K562 (cell line): ENCODE measurements around the gene LYPD4. TPM values are rescaled to one million over a fixed set of nuclear protein-coding genes. Genes with fewer than 3 reads are reported as not detected.

Experiments used
- ARID1B ChIP-seq: fragments of 450-650 bp; IDR thresholded peaks from 2 replicates; pipeline ENCODE4 v1.6.1; 2016; ENCODE audit warnings: antibody characterized with exemption, mild to moderate bottlenecking, inconsistent platforms
- CEBPG ChIP-seq, 3 experiments: fragments of 200-800 bp in 1 of 3; sonication (Bioruptor generic) in 1 of 3; sonication (generic) in 1 of 3; formaldehyde crosslinking in 1 of 3; IDR thresholded peaks in 2 of 3; conservative IDR thresholded peaks in 1 of 3; 2 replicates each; pipeline versions ENCODE4 v1.6.1 to v1.8.0; 2016 to 2022; ENCODE audit warnings: missing compliant biosample characterization in 2 of 3, missing genetic modification characterization in 2 of 3, mild to moderate bottlenecking in 1 of 3, missing genetic modification reagents in 1 of 3
- ETV1 ChIP-seq: fragments of 450-650 bp; conservative IDR thresholded peaks from 2 replicates; pipeline ENCODE4 v1.6.1; 2016; ENCODE audit warnings: missing genetic modification characterization, control low read depth, low read depth, missing compliant biosample characterization
- GABPA ChIP-seq: fragments of 200-800 bp; sonication (Bioruptor generic); conservative IDR thresholded peaks from 2 replicates; pipeline ENCODE4 v1.6.1; 2016; ENCODE audit warnings: low read depth, missing genetic modification characterization, missing compliant biosample characterization
- GABPB2 ChIP-seq: fragments of 250-450 bp; sonication (Bioruptor Pico); conservative IDR thresholded peaks from 2 replicates; pipeline ENCODE4 v1.5.1; 2021; ENCODE audit warnings: mild to moderate bottlenecking
- GATAD2B ChIP-seq: fragments of 450-650 bp; IDR thresholded peaks from 2 replicates; pipeline ENCODE4 v1.6.1; 2017; ENCODE audit warnings: mild to moderate bottlenecking, borderline replicate concordance
- HDAC2 ChIP-seq: fragments of 450-650 bp; IDR thresholded peaks from 2 replicates; pipeline ENCODE4 v1.6.1; 2016; ENCODE audit warnings: mild to moderate bottlenecking
- MCM5 ChIP-seq: fragments of 450-650 bp; IDR thresholded peaks from 2 replicates; pipeline ENCODE4 v1.6.1; 2016; ENCODE audit warnings: low read depth
- MTA1 ChIP-seq: fragments of 450-650 bp; IDR thresholded peaks from 2 replicates; pipeline ENCODE4 v1.6.1; 2017; ENCODE audit warnings: borderline replicate concordance
- MTA3 ChIP-seq: fragments of 450-650 bp; formaldehyde crosslinking; IDR thresholded peaks from 2 replicates; pipeline ENCODE4 v1.6.1; 2017; ENCODE audit warnings: mild to moderate bottlenecking, borderline replicate concordance
- NR3C1 ChIP-seq: sonication (generic); formaldehyde crosslinking; IDR thresholded peaks from 2 replicates; pipeline ENCODE4 v1.8.1; 2022; ENCODE audit warnings: missing genetic modification reagents
- NR4A1 ChIP-seq, 2 experiments: fragments of 250-450 bp in 1 of 2; fragments of 450-650 bp in 1 of 2; sonication (Bioruptor Pico) in 1 of 2; IDR thresholded peaks; 2 replicates each; pipeline versions ENCODE4 v1.4.0 to v1.6.1; 2016 to 2020; ENCODE audit warnings: mild to moderate bottlenecking in 2 of 2, missing compliant biosample characterization in 1 of 2, missing genetic modification characterization in 1 of 2, moderate library complexity in 1 of 2
- PHF8 ChIP-seq: fragments of 200-600 bp; sonication (generic); IDR thresholded peaks from 2 replicates; pipeline ENCODE4 v1.6.1; 2012; ENCODE audit warnings: mixed run types, mild to moderate bottlenecking, inconsistent platforms, low read length, moderate library complexity, borderline replicate concordance
- ZFX ChIP-seq: sonication (generic); formaldehyde crosslinking; IDR thresholded peaks from 2 replicates; pipeline ENCODE4 v1.8.0; 2022; ENCODE audit warnings: mild to moderate bottlenecking, missing genetic modification reagents, moderate library complexity
- ZNF696 ChIP-seq: fragments of 250-450 bp; sonication (Bioruptor Pico); conservative IDR thresholded peaks from 2 replicates; pipeline ENCODE4 v1.4.0; 2020; ENCODE audit warnings: mild to moderate bottlenecking, moderate library complexity
- polyA plus RNA-seq, 8 experiments: library from polyadenylated mRNA; depleted of rRNA in 4 of 8; stranded (reverse) in 5 of 8; unstranded in 3 of 8; fragments of >200 nt; fragmentation: Nextera tagmentation in 2 of 8; fragmentation: Illumina TruSeq in 1 of 8; extraction: Ambion mirVana in 2 of 8; extraction: Trizol in 1 of 8; gene quantifications; 2 replicates each; pipeline versions ENCODE4 v1.2.1 to v1.2.3, GENCODE V29; 2011 to 2014; ENCODE audit warnings: inconsistent platforms in 1 of 8, missing spikeins in 1 of 8
- total RNA-seq, 7 experiments: library from RNA; depleted of rRNA in 6 of 7; stranded (reverse); fragments of >200 nt in 6 of 7; fragmentation: Illumina TruSeq in 2 of 7; extraction: Trizol in 2 of 7; gene quantifications; 2 replicates each; pipeline versions ENCODE4 v1.2.1 to v1.2.3, GENCODE V29; 2011 to 2021; ENCODE audit warnings: low replicate concordance in 1 of 7
- TF ChIP-seq, protein P1 (sequence below): fragments of 450-650 bp; IDR thresholded peaks from 2 replicates; pipeline ENCODE4 v1.6.1; 2016; ENCODE audit warnings: borderline replicate concordance
- TF ChIP-seq, protein P2 (sequence below), 2 experiments: fragments of 200-800 bp in 1 of 2; sonication (Bioruptor generic) in 1 of 2; sonication (generic) in 1 of 2; formaldehyde crosslinking in 1 of 2; IDR thresholded peaks in 1 of 2; conservative IDR thresholded peaks in 1 of 2; 2 replicates each; pipeline versions ENCODE4 v1.5.0 to v1.6.1; 2016 to 2020; ENCODE audit warnings: missing compliant biosample characterization in 1 of 2, missing genetic modification characterization in 1 of 2, missing genetic modification reagents in 1 of 2
- TF ChIP-seq, protein P3 (sequence below): fragments of 450-650 bp; IDR thresholded peaks from 2 replicates; pipeline ENCODE4 v1.6.1; 2016; ENCODE audit warnings: antibody characterized with exemption
- TF ChIP-seq, protein P4 (sequence below): IDR thresholded peaks from 2 replicates; pipeline ENCODE4 v1.6.1; 2016; ENCODE audit warnings: missing genetic modification characterization, missing compliant biosample characterization

LYPD4 gene
- total and polyA plus RNA-seq, 9 of the 15 experiments (the other 6 are each of a cell fraction or from before 2014, with no cell fraction given) = 0.11 TPM; not detected in 8

DNA sequence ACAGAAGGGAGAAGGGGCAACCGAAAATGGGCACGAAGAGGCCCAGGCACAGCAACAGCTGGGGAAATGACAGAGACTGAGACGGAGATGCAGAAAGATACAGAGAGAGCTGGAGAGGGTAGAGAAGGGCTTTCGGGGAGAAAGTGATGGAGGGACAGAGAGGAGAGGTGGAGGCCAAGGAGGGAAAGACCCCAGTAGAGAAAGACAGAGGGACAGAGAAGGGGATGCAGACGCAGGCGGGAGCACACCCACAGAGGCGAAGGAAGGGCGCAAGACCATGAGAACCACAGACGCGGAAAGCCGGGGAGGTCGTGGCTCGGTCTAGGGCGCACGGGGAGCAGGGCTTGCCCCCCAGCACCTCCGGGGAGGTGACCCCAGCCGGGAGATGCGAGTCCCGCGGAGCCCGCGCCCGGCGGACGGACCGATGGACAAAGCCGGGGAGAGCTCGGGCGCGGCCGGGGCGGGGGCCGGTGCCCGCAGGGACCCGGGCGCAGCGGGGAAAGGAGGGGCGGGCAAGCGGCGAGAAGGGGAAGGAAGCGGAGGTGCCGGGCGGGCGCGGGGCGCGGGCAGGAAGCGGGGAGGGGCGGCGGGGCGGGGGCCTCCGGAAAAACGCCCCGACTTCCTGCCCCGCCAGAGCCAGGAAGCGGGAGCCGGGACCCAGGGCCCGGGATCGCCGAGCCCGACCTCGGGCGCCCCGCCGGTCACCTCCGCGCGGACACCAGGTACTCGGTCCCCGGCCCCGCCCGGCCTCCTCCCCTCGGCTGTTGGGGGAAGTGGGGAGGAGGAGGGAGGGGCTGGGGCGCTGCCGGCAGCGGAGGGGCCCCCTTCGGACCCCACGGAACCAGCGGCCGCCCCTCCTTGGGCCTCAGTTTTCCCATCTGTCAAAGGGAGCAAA is 38.3 kb upstream of the LYPD4 start, which contains the start of gene ARHGEF1 (continued):
- TF ChIP-seq, protein P1, sequence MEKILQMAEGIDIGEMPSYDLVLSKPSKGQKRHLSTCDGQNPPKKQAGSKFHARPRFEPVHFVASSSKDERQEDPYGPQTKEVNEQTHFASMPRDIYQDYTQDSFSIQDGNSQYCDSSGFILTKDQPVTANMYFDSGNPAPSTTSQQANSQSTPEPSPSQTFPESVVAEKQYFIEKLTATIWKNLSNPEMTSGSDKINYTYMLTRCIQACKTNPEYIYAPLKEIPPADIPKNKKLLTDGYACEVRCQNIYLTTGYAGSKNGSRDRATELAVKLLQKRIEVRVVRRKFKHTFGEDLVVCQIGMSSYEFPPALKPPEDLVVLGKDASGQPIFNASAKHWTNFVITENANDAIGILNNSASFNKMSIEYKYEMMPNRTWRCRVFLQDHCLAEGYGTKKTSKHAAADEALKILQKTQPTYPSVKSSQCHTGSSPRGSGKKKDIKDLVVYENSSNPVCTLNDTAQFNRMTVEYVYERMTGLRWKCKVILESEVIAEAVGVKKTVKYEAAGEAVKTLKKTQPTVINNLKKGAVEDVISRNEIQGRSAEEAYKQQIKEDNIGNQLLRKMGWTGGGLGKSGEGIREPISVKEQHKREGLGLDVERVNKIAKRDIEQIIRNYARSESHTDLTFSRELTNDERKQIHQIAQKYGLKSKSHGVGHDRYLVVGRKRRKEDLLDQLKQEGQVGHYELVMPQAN = peak; percentile 22; the same call in 1 of the 2 replicates
- no peak for TF ChIP-seq CEBPG (CRISPR knock-in tag; IDR thresholded peaks at IDR 0.05)
- TF ChIP-seq CEBPG (tag; conservative IDR thresholded peaks at IDR 0.05 in 1 of 2, IDR thresholded peaks at IDR 0.05 in 1 of 2) = no peak
- TF ChIP-seq, protein P2, sequence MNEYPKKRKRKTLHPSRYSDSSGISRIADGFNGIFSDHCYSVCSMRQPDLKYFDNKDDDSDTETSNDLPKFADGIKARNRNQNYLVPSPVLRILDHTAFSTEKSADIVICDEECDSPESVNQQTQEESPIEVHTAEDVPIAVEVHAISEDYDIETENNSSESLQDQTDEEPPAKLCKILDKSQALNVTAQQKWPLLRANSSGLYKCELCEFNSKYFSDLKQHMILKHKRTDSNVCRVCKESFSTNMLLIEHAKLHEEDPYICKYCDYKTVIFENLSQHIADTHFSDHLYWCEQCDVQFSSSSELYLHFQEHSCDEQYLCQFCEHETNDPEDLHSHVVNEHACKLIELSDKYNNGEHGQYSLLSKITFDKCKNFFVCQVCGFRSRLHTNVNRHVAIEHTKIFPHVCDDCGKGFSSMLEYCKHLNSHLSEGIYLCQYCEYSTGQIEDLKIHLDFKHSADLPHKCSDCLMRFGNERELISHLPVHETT (CRISPR knock-in tag; conservative IDR thresholded peaks at IDR 0.05 in 1 of 2, IDR thresholded peaks at IDR 0.05 in 1 of 2) = peak in 1 of 2 experiments; percentile 76; a peak in 1 of 4 replicates
- TF ChIP-seq MTA3 = 0 out of 2 replicates have a peak, but pooled peaks have one; percentile 12
- TF ChIP-seq ARID1B = peak; percentile 9; the same call in 1 of the 2 replicates
- TF ChIP-seq NR3C1 = 0 out of 2 replicates have a peak, but pooled peaks have one; percentile 29
- peak; percentile 45; the same call in 1 of the 2 replicates for TF ChIP-seq PHF8
- TF ChIP-seq GABPA (tag) = peak; percentile 85
- TF ChIP-seq MCM5 = no peak
- peak; percentile 46 for TF ChIP-seq ZFX
- TF ChIP-seq, protein P3, sequence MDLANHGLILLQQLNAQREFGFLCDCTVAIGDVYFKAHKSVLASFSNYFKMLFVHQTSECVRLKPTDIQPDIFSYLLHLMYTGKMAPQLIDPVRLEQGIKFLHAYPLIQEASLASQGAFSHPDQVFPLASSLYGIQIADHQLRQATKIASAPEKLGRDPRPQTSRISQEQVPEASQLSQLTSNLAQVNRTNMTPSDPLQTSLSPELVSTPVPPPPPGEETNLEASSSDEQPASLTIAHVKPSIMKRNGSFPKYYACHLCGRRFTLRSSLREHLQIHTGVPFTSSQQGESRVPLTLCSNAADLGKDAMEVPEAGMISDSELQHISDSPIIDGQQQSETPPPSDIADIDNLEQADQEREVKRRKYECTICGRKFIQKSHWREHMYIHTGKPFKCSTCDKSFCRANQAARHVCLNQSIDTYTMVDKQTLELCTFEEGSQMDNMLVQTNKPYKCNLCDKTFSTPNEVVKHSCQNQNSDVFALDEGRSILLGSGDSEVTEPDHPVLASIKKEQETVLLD = 0 out of 2 replicates have a peak, but pooled peaks have one; percentile 27
- TF ChIP-seq ZNF696 = no peak
- TF ChIP-seq GABPB2 = no peak
- no peak for TF ChIP-seq NR4A1 (CRISPR knock-in tag; IDR thresholded peaks at IDR 0.05)
- TF ChIP-seq NR4A1 (tag; IDR thresholded peaks at IDR 0.05) = no peak
- peak; percentile 66; the same call in 1 of the 2 replicates for TF ChIP-seq GATAD2B
- peak; percentile 15; the same call in 1 of the 2 replicates for TF ChIP-seq ETV1 (tag)
- TF ChIP-seq, protein P4, sequence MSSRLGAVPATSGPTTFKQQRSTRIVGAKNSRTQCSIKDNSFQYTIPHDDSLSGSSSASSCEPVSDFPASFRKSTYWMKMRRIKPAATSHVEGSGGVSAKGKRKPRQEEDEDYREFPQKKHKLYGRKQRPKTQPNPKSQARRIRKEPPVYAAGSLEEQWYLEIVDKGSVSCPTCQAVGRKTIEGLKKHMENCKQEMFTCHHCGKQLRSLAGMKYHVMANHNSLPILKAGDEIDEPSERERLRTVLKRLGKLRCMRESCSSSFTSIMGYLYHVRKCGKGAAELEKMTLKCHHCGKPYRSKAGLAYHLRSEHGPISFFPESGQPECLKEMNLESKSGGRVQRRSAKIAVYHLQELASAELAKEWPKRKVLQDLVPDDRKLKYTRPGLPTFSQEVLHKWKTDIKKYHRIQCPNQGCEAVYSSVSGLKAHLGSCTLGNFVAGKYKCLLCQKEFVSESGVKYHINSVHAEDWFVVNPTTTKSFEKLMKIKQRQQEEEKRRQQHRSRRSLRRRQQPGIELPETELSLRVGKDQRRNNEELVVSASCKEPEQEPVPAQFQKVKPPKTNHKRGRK (tag) = no peak; the same call in 1 of the 2 replicates
- TF ChIP-seq HDAC2 = peak; percentile 32; the same call in 1 of the 2 replicates
- TF ChIP-seq MTA1 = 0 out of 2 replicates have a peak, but pooled peaks have one; percentile 31
